Measurements from ENCODE around the gene ATG101. TPM values are rescaled to one million over a fixed set of nuclear protein-coding genes. Genes with fewer than 3 reads are reported as not detected.

ATG101 gene
- total RNA-seq, 1 donor, result 64.4 TPM

DNA sequence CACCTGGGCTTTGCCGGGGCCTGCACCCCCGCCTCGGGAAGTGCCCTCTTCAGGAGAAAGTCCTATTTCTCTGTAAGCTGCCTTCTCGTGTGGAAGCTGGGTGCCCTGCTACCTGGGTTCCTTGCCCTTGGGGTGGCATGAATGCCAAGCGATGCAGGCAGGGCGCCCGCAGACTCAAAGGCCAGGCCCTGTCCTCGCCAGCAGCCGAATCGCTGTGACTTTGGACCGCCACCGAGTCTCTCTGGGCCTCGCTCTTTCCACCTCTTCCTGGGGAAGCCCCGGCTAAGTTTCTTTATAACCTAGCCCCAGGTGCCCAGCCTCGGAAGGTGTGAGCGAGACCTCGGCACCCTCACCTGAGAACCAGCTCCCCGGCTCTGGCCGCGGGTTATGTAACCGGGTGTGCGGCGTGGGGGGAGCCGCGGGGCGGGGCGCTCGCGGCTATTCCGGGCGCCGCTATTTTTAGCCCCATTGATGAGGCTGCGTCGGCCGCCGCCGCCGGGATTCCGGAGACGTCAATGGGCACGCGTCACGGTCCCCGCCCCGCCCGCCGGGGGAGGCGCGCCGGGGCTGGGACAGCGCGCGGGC, 33.1 kb upstream of the ATG101 start:
- Histone ChIP-seq H3K4me2 (ENCODE audit: insufficient read depth, low read length) (peak overlapping the region; percentile 72), H3K9me3 (ENCODE audit: low read depth, low read length) (no peaks in the 10 kb centered on the region), H4K20me1 (ENCODE audit: insufficient read depth, low read length) (no peaks in the 10 kb centered on the region), H3K27me3 (ENCODE audit: insufficient read depth, low read length) (no peaks in the 10 kb centered on the region), H3K4me1 (ENCODE audit: insufficient read depth, low read length) (peaks cover 28% of the 10 kb centered on the region), H3K79me2 (ENCODE audit: insufficient read depth, low read length) (peaks cover 6% of the 10 kb centered on the region), H2AFZ (ENCODE audit: low read length) (no peak overlapping the region), H3K27ac (ENCODE audit: low read depth, low read length) (peak overlapping the region; percentile 69), H3K36me3 (ENCODE audit: insufficient read depth, low read length) (no peaks in the 10 kb centered on the region), H3K4me3 (ENCODE audit: insufficient read depth, low read length) (peak overlapping the region; percentile 65)
- DNase-seq (ENCODE audit: insufficient read length, low spot score, missing footprints), result peak; percentile 99
- TF ChIP-seq, protein P1, sequence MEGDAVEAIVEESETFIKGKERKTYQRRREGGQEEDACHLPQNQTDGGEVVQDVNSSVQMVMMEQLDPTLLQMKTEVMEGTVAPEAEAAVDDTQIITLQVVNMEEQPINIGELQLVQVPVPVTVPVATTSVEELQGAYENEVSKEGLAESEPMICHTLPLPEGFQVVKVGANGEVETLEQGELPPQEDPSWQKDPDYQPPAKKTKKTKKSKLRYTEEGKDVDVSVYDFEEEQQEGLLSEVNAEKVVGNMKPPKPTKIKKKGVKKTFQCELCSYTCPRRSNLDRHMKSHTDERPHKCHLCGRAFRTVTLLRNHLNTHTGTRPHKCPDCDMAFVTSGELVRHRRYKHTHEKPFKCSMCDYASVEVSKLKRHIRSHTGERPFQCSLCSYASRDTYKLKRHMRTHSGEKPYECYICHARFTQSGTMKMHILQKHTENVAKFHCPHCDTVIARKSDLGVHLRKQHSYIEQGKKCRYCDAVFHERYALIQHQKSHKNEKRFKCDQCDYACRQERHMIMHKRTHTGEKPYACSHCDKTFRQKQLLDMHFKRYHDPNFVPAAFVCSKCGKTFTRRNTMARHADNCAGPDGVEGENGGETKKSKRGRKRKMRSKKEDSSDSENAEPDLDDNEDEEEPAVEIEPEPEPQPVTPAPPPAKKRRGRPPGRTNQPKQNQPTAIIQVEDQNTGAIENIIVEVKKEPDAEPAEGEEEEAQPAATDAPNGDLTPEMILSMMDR (IDR thresholded peaks at IDR 0.05; ENCODE audit: extremely low read depth, low read depth, low read length), result no peak

DNA sequence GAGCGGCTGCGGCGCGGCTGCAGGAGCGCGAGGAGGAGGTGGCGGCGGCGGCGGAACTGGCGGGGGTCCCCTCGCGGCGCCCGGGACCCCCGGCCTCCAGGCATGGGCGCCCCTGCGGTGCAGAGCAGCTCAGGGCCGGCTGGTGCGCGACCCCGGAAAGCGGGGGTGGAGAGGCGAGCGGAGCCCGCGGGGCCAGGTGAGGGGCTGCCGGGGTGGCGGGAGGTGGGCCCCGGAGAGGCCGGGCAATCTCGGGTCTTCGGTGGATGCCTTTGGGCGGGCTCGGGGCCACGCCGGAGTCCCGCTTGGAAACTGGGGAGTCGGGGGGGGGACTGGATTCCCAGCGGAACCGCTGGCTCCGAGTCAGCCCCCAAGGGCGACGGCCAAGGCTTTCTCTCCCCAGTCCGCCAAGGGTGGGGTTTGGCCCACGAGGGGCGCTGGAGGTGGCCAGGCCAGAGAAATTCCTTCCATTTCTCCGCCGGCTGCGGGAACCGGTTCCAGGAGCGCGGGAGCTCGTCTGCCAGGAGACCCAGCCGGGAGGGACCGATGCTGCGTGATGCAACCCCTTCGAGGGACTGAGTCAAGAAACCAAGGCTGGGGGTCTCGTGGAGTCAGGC, 32.4 kb upstream of the ATG101 start:
- Histone ChIP-seq H3K27me3 (ENCODE audit: insufficient read depth, low read length) (no peaks in the 10 kb centered on the region), H3K36me3 (ENCODE audit: insufficient read depth, low read length) (no peaks in the 10 kb centered on the region), H3K4me1 (ENCODE audit: insufficient read depth, low read length) (peaks cover 24% of the 10 kb centered on the region), H4K20me1 (ENCODE audit: insufficient read depth, low read length) (no peaks in the 10 kb centered on the region), H3K4me3 (ENCODE audit: insufficient read depth, low read length) (peak overlapping the region; percentile 79), H3K4me2 (ENCODE audit: insufficient read depth, low read length) (peak overlapping the region; percentile 87), H3K27ac (ENCODE audit: low read depth, low read length) (peak overlapping the region; percentile 87), H3K9me3 (ENCODE audit: low read depth, low read length) (no peaks in the 10 kb centered on the region), H2AFZ (ENCODE audit: low read length) (no peak overlapping the region), H3K79me2 (ENCODE audit: insufficient read depth, low read length) (peaks cover 6% of the 10 kb centered on the region)
- TF ChIP-seq, protein P1 (IDR thresholded peaks at IDR 0.05; ENCODE audit: extremely low read depth, low read depth, low read length), result no peak
- DNase-seq (ENCODE audit: insufficient read length, low spot score, missing footprints), result peak; percentile 96

DNA sequence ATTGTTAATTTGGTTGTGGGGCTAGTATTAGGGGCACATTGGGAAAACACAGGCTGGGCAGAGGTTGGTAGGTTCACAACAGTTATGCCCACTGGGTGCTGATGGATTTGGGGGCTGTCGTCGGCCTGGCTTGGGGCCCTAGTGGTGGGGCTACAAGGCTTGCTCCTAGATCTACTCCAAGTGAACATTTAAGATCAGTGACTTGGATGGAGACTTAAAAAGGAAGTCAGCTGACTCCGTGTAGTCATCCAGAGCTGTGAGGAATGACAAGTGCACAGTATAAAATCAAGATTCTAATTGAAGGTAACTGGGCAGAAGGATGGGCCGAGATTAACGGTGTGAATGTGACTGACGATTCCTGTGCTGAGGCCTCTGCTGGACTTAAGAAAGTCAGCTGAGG, 31.3 kb upstream of the ATG101 start:
- Histone ChIP-seq H3K79me2 (ENCODE audit: insufficient read depth, low read length) (peaks cover 6% of the 10 kb centered on the region), H3K4me1 (ENCODE audit: insufficient read depth, low read length) (peaks cover 19% of the 10 kb centered on the region), H3K9me3 (ENCODE audit: low read depth, low read length) (no peaks in the 10 kb centered on the region), H3K27ac (ENCODE audit: low read depth, low read length) (peak overlapping the region; percentile 42), H3K4me3 (ENCODE audit: insufficient read depth, low read length) (no peak overlapping the region), H3K27me3 (ENCODE audit: insufficient read depth, low read length) (no peaks in the 10 kb centered on the region), H3K36me3 (ENCODE audit: insufficient read depth, low read length) (no peaks in the 10 kb centered on the region), H2AFZ (ENCODE audit: low read length) (no peak overlapping the region), H4K20me1 (ENCODE audit: insufficient read depth, low read length) (no peaks in the 10 kb centered on the region), H3K4me2 (ENCODE audit: insufficient read depth, low read length) (peak overlapping the region; percentile 30)
- TF ChIP-seq, protein P1 (IDR thresholded peaks at IDR 0.05; ENCODE audit: extremely low read depth, low read depth, low read length), result no peak
- DNase-seq (ENCODE audit: insufficient read length, low spot score, missing footprints), result peak; percentile 89

DNA sequence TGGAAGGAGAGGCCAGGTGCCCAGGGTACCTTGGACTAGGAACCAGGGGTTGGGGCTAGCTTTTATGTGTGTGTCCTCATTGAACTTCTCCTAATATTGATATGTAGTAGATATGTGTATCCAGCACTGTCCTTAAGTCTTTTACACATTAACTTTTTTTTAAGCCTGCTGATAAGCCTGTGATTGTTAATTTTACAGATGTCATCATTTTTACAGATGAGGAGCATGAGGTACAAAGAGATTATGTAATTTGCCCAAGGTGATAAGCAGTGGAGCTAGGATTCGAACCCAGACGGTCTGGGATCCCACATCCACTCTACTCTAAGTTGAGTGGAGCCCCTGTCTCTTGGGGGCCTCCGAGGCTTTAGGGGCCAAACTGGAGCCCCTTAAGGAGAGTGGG, 28.7 kb upstream of the ATG101 start:
- Histone ChIP-seq H3K4me3 (ENCODE audit: insufficient read depth, low read length) (no peak overlapping the region), H4K20me1 (ENCODE audit: insufficient read depth, low read length) (no peaks in the 10 kb centered on the region), H3K4me2 (ENCODE audit: insufficient read depth, low read length) (no peak overlapping the region), H3K4me1 (ENCODE audit: insufficient read depth, low read length) (peaks cover 33% of the 10 kb centered on the region), H3K27me3 (ENCODE audit: insufficient read depth, low read length) (no peaks in the 10 kb centered on the region), H3K36me3 (ENCODE audit: insufficient read depth, low read length) (no peaks in the 10 kb centered on the region), H3K9me3 (ENCODE audit: low read depth, low read length) (no peaks in the 10 kb centered on the region), H3K27ac (ENCODE audit: low read depth, low read length) (no peak overlapping the region), H3K79me2 (ENCODE audit: insufficient read depth, low read length) (peaks cover 8% of the 10 kb centered on the region), H2AFZ (ENCODE audit: low read length) (no peak overlapping the region)
- no peak for DNase-seq (ENCODE audit: insufficient read length, low spot score, missing footprints)
- TF ChIP-seq, protein P1 (IDR thresholded peaks at IDR 0.05; ENCODE audit: extremely low read depth, low read depth, low read length), result no peak
